H9 (cell line): ENCODE results near the gene MFSD6. TPM values are rescaled to one million over a fixed set of nuclear protein-coding genes. Genes with fewer than 3 reads are reported as not detected.

Source experiments
- DNase-seq: peaks from one replicate; pipeline ENCODE4 v3.0.0-alpha.2; 2017
- H2AFZ ChIP-seq: one replicate; pipeline ENCODE4 v1.6.1; 2013; ENCODE audit warnings: mild to moderate bottlenecking, low read length, control low read depth, moderate library complexity
- H2AK5ac ChIP-seq: 2 replicates; pipeline ENCODE4 v1.6.1; 2013; ENCODE audit warnings: low read length, control low read depth, mixed read lengths; ENCODE audit not compliant: insufficient read length
- H2BK120ac ChIP-seq: one replicate; pipeline ENCODE4 v1.6.1; 2013; ENCODE audit warnings: low read depth, mild to moderate bottlenecking, low read length, control low read depth, inconsistent platforms; ENCODE audit not compliant: poor library complexity, severe bottlenecking
- H2BK12ac ChIP-seq: 2 replicates; pipeline ENCODE4 v1.6.1; 2013; ENCODE audit warnings: low read length, control low read depth, mixed read lengths, low read depth; ENCODE audit not compliant: insufficient read length
- H2BK15ac ChIP-seq: 2 replicates; pipeline ENCODE4 v1.6.1; 2013; ENCODE audit warnings: low read depth, low read length, control low read depth
- H2BK20ac ChIP-seq: one replicate; pipeline ENCODE4 v1.6.1; 2013; ENCODE audit warnings: low read depth, mild to moderate bottlenecking, low read length, control low read depth, inconsistent platforms; ENCODE audit not compliant: poor library complexity, severe bottlenecking
- H2BK5ac ChIP-seq: 2 replicates; pipeline ENCODE4 v1.6.1; 2013; ENCODE audit warnings: low read length, control low read depth, mixed read lengths; ENCODE audit not compliant: insufficient read length
- H3K14ac ChIP-seq: 2 replicates; pipeline ENCODE4 v1.6.1; 2013; ENCODE audit warnings: low read length, control low read depth; ENCODE audit not compliant: insufficient read depth
- H3K18ac ChIP-seq: 2 replicates; pipeline ENCODE4 v1.6.1; 2013; ENCODE audit warnings: low read depth, mild to moderate bottlenecking, mixed read lengths, low read length, control low read depth; ENCODE audit not compliant: insufficient read length
- H3K23ac ChIP-seq: 2 replicates; pipeline ENCODE4 v1.6.1; 2013; ENCODE audit warnings: low read length, control low read depth, mixed read lengths, low read depth; ENCODE audit not compliant: insufficient read length
- H3K23me2 ChIP-seq: 2 replicates; pipeline ENCODE4 v1.6.1; 2013; ENCODE audit warnings: low read depth, mild to moderate bottlenecking, mixed read lengths, low read length, control low read depth; ENCODE audit not compliant: insufficient read length, poor library complexity, severe bottlenecking
- H3K27ac ChIP-seq: 2 replicates; pipeline ENCODE4 v1.5.1; 2013; ENCODE audit warnings: low read length, control low read depth, mixed read lengths, low read depth; ENCODE audit not compliant: insufficient read length
- H3K27me3 ChIP-seq: 2 replicates; pipeline ENCODE4 v1.6.1; 2013; ENCODE audit warnings: low read length, control low read depth, inconsistent platforms; ENCODE audit not compliant: insufficient read depth
- H3K4ac ChIP-seq: 2 replicates; pipeline ENCODE4 v1.6.1; 2013; ENCODE audit warnings: low read depth, mild to moderate bottlenecking, control low read depth, inconsistent platforms, low read length, moderate library complexity
- H3K4me1 ChIP-seq: 2 replicates; pipeline ENCODE4 v1.6.1; 2013; ENCODE audit warnings: low read length, control low read depth, inconsistent platforms; ENCODE audit not compliant: insufficient read depth
- H3K4me2 ChIP-seq: 2 replicates; pipeline ENCODE4 v1.6.1; 2013; ENCODE audit warnings: low read length, control low read depth, mixed read lengths; ENCODE audit not compliant: insufficient read length, insufficient read depth
- H3K56ac ChIP-seq: 2 replicates; pipeline ENCODE4 v1.6.1; 2013; ENCODE audit warnings: low read depth, mild to moderate bottlenecking, mixed read lengths, low read length, control low read depth; ENCODE audit not compliant: insufficient read length
- H3K79me1 ChIP-seq: 2 replicates; pipeline ENCODE4 v1.6.1; 2013; ENCODE audit warnings: low read depth, mild to moderate bottlenecking, moderate library complexity, low read length, control low read depth, inconsistent platforms; ENCODE audit not compliant: insufficient read depth, poor library complexity, severe bottlenecking
- H3K79me2 ChIP-seq: 2 replicates; pipeline ENCODE4 v1.6.1; 2013; ENCODE audit warnings: low read length, control low read depth, inconsistent platforms; ENCODE audit not compliant: insufficient read depth
- H3K9ac ChIP-seq: 2 replicates; pipeline ENCODE4 v1.6.1; 2013; ENCODE audit warnings: low read length, control low read depth, mixed read lengths; ENCODE audit not compliant: insufficient read length; ENCODE audit errors: extremely low read depth
- H3K9me3 ChIP-seq: one replicate; pipeline ENCODE4 v1.6.1; 2013; ENCODE audit warnings: low read depth, low read length, inconsistent platforms; ENCODE audit not compliant: control insufficient read depth
- H3T11ph ChIP-seq: one replicate; pipeline ENCODE4 v1.6.1; 2013; ENCODE audit warnings: mild to moderate bottlenecking, low read length, control low read depth, inconsistent platforms
- H4K20me1 ChIP-seq: one replicate; pipeline ENCODE4 v1.6.1; 2013; ENCODE audit not compliant: control insufficient read depth, insufficient read length, insufficient read depth
- H4K5ac ChIP-seq: 2 replicates; pipeline ENCODE4 v1.6.1; 2013; ENCODE audit warnings: low read depth, mild to moderate bottlenecking, mixed read lengths, low read length, control low read depth; ENCODE audit not compliant: insufficient read length
- H4K8ac ChIP-seq: replicated peaks from 2 replicates; pipeline ENCODE4 v1.6.1; 2013; ENCODE audit warnings: low read length, control low read depth, mixed read lengths, low read depth; ENCODE audit not compliant: insufficient read length
- H4K91ac ChIP-seq: 2 replicates; pipeline ENCODE4 v1.6.1; 2013; ENCODE audit warnings: low read depth, mild to moderate bottlenecking, moderate library complexity, mixed read lengths, low read length, control low read depth; ENCODE audit not compliant: insufficient read length
- H3K27ac Mint-ChIP-seq, 3 experiments: 2 replicates in 2 of 3; 3 replicates in 1 of 3; pipeline ENCODE4 v1.8.0; 2020 to 2021; ENCODE audit warnings: mixed read lengths in 3 of 3, mild to moderate bottlenecking in 1 of 3, moderate library complexity in 1 of 3
- H3K27me3 Mint-ChIP-seq: 2 replicates; pipeline ENCODE4 v1.8.0; 2021; ENCODE audit warnings: low read depth, mild to moderate bottlenecking, moderate library complexity, mixed read lengths
- H3K36me3 Mint-ChIP-seq, 3 experiments: 2 replicates in 2 of 3; 3 replicates in 1 of 3; pipeline ENCODE4 v1.8.0; 2020 to 2021; ENCODE audit warnings: low read depth in 3 of 3, mixed read lengths in 3 of 3; ENCODE audit not compliant: insufficient read depth in 1 of 3
- H3K4me1 Mint-ChIP-seq, 2 experiments: 2 replicates each; pipeline ENCODE4 v1.8.0; 2020; ENCODE audit warnings: mixed read lengths in 2 of 2
- H3K4me3 Mint-ChIP-seq, 2 experiments: 2 replicates in 1 of 2; 3 replicates in 1 of 2; pipeline ENCODE4 v1.8.0; 2020 to 2021; ENCODE audit warnings: mild to moderate bottlenecking in 2 of 2, mixed read lengths in 2 of 2, moderate library complexity in 1 of 2
- H3K9me3 Mint-ChIP-seq, 2 experiments: 2 replicates in 1 of 2; 3 replicates in 1 of 2; pipeline ENCODE4 v1.8.0; 2020; ENCODE audit warnings: mild to moderate bottlenecking in 2 of 2, mixed read lengths in 2 of 2, moderate library complexity in 1 of 2
- CTCF ChIP-seq: fragments of 200-600 bp; sonication (generic); conservative IDR thresholded peaks from 3 replicates; pipeline ENCODE4 v1.8.0; 2021; ENCODE audit warnings: antibody characterized with exemption, mild to moderate bottlenecking
- WGBS: extraction: QIAGEN DNeasy Blood & Tissue Kit; methylation state at CpG from one replicate; pipeline ENCODE4 v1.1.7; 2013; ENCODE audit warnings: missing lambda C conversion rate, low lambda C conversion rate, mixed read lengths; ENCODE audit not compliant: insufficient read length; ENCODE audit errors: extremely low coverage; 5-methylcytosine and 5-hydroxymethylcytosine counted together
- total RNA-seq: library from RNA; stranded (reverse); gene quantifications from 2 replicates; pipeline ENCODE4 v1.2.1, GENCODE V29; 2021

Gene MFSD6
- total RNA-seq, 1 experiment from 2014 or later, result 4.0 TPM

GRCh38 chr2:190382851-190383250 is 25.3 kb upstream of the MFSD6 start:
- no CpG with 5 or more reads among the region's 1 CpG for WGBS
- H3K9me3 Mint-ChIP-seq, result no peaks in the 10 kb centered on the region
- no peaks in the 10 kb centered on the region for H3K27me3 ChIP-seq
- no peak overlapping the region for H2BK120ac ChIP-seq
- H3K79me1 ChIP-seq, result no peaks in the 10 kb centered on the region
- H3K56ac ChIP-seq, result no peak overlapping the region
- no peak overlapping the region for H3K14ac ChIP-seq
- H2AK5ac ChIP-seq, result no peak overlapping the region
- no peaks in the 10 kb centered on the region; the same call in 1 of the 2 replicates for H3K27me3 Mint-ChIP-seq
- H3K4me3 Mint-ChIP-seq, result no peak overlapping the region
- no peak overlapping the region for H3K9ac ChIP-seq
- H2BK12ac ChIP-seq, result no peak overlapping the region
- H3K4me2 ChIP-seq, result no peak overlapping the region
- H4K20me1 ChIP-seq, result no peaks in the 10 kb centered on the region
- no peak overlapping the region for H3K18ac ChIP-seq
- no peaks in the 10 kb centered on the region for H3K9me3 ChIP-seq
- H2BK15ac ChIP-seq, result no peak overlapping the region
- no peak overlapping the region; a peak in 1 of 7 replicates for H3K27ac Mint-ChIP-seq
- H2BK20ac ChIP-seq, result no peak overlapping the region
- H3K79me2 ChIP-seq, result no peaks in the 10 kb centered on the region
- H3K4ac ChIP-seq, result no peak overlapping the region
- peaks cover 0 to 2% of the 10 kb centered on the region in 2 experiments; a peak in 1 of 4 replicates for H3K4me1 Mint-ChIP-seq
- H3K27ac ChIP-seq, result no peak overlapping the region
- peak; percentile 65; the same call in 2 of the 3 replicates for TF ChIP-seq CTCF
- no peak overlapping the region for H4K8ac ChIP-seq
- no peaks in the 10 kb centered on the region for H3K36me3 Mint-ChIP-seq
- H2AFZ ChIP-seq, result no peak overlapping the region
- H3T11ph ChIP-seq, result no peak overlapping the region
- no peak overlapping the region for H4K91ac ChIP-seq
- H3K23ac ChIP-seq, result no peak overlapping the region
- DNase-seq, result no peak
- no peaks in the 10 kb centered on the region for H3K23me2 ChIP-seq
- H2BK5ac ChIP-seq, result no peak overlapping the region
- H4K5ac ChIP-seq, result no peak overlapping the region
- H3K4me1 ChIP-seq, result no peaks in the 10 kb centered on the region
